ENCODE data around the gene ZNF682. TPM values are rescaled to one million over a fixed set of nuclear protein-coding genes. Genes with fewer than 3 reads are reported as not detected.
"Not testable (repeated sequence)": the region's sequence is repeated elsewhere in the genome, so short reads cannot be mapped to it uniquely, and the experiment has no call there.

Gene ZNF682
- total and polyA plus RNA-seq, 2 of the 8 experiments (the other 6 are each of a cell fraction or from before 2014, with no cell fraction given): 4.3 to 27.5 TPM

GRCh38 chr19:19959151-19959799 lies 80.0 kb downstream of the ZNF682 start:
- FAIRE-seq; H3K56ac ChIP-seq (replicated peaks; ENCODE audit: insufficient read length, low read depth, low read length); H4K5ac ChIP-seq (ENCODE audit: insufficient read length, low read depth, low read length); H3K27me3 ChIP-seq (replicated peaks in 1 of 4; ENCODE audit: control insufficient read depth in 3 of 4, extremely low read depth in 1 of 4, insufficient read depth in 3 of 4, low read length in 3 of 4); H3K4me2 ChIP-seq (ENCODE audit: insufficient read depth in 1 of 2, low read depth in 2 of 2, low read length in 2 of 2); H4K20me1 ChIP-seq (replicated peaks in 1 of 2; ENCODE audit: control insufficient read depth in 1 of 2, insufficient read depth in 2 of 2, low read length in 2 of 2); H3K9ac ChIP-seq (replicated peaks in 1 of 4; ENCODE audit: extremely low read depth in 1 of 4, low read depth in 3 of 4, low read length in 3 of 4); H3K4me3 ChIP-seq (ENCODE audit: extremely low read depth in 1 of 4, insufficient read depth in 2 of 4, low read depth in 3 of 4, low read length in 4 of 4); H3K79me1 ChIP-seq (ENCODE audit: low read depth, low read length); H2BK12ac ChIP-seq (ENCODE audit: low read depth, low read length); H4K91ac ChIP-seq (replicated peaks; ENCODE audit: insufficient read length, low read length); H3K4me1 ChIP-seq (replicated peaks in 1 of 4; ENCODE audit: control insufficient read depth in 3 of 4, insufficient read depth in 4 of 4, low read length in 3 of 4); H4K8ac ChIP-seq (ENCODE audit: extremely low read depth, insufficient read depth, low read length); H3K14ac ChIP-seq (ENCODE audit: insufficient read length); H3K79me2 ChIP-seq (ENCODE audit: control insufficient read depth in 1 of 2, insufficient read depth in 2 of 2, low read length in 2 of 2); H2AFZ ChIP-seq (ENCODE audit: low read length); H3K23ac ChIP-seq (ENCODE audit: insufficient read length); H3K27ac ChIP-seq (ENCODE audit: low read depth, low read length); H3K36me3 ChIP-seq (ENCODE audit: control insufficient read depth in 2 of 4, insufficient read depth in 4 of 4, low read length in 3 of 4); H2AK5ac ChIP-seq (ENCODE audit: low read depth, low read length); H3K9me3 ChIP-seq (ENCODE audit: insufficient read depth in 2 of 2, low read depth in 1 of 2, low read length in 1 of 2); H2BK5ac ChIP-seq (ENCODE audit: low read depth, low read length); H2BK120ac ChIP-seq (replicated peaks; ENCODE audit: low read depth, low read length); H3K4ac ChIP-seq (replicated peaks; ENCODE audit: insufficient read length, low read depth, low read length); H3K23me2 ChIP-seq (ENCODE audit: low read depth, low read length); H3K18ac ChIP-seq (ENCODE audit: extremely low read depth, low read length); H2BK20ac ChIP-seq (ENCODE audit: low read length); H2BK15ac ChIP-seq (ENCODE audit: low read length): not testable (repeated sequence)
- WGBS, 2 experiments (ENCODE audit: extremely low coverage in 1 of 2, insufficient coverage in 1 of 2, insufficient read length in 1 of 2, insufficient replicate concordance in 2 of 2, low coverage in 1 of 2, low lambda C conversion rate in 2 of 2, missing lambda C conversion rate in 1 of 2): 22% methylated on average over 9 of the region's 9 CpGs; no CpG with 5 or more reads in 1 of the 2 experiments
- ChIA-PET POLR2A (ENCODE audit: partially characterized antibody) (interaction anchor here (0.9 to 1.2 kb wide), 2 partner anchors 59 to 94 kb away, joined by 4 read pairs; partner anchors contain the start of genes ZNF253 and ZNF93), CTCF (ENCODE audit: partially characterized antibody) (interaction anchor here (0.7 to 2.1 kb wide), 10 partner anchors 10 to 244 kb away, joined by 3 to 6 read pairs (median 4); no protein-coding TSS in a partner anchor)
- TF ChIP-seq RAD21 (IDR thresholded peaks at IDR 0.05 in 1 of 2, conservative IDR thresholded peaks at IDR 0.05 in 1 of 2; ENCODE audit: low read depth in 2 of 2, low read length in 2 of 2): peak; percentile 70 to 71
- peak; percentile 52 to 58 (median 56) for TF ChIP-seq CTCF (IDR thresholded peaks at IDR 0.05; ENCODE audit: control extremely low read depth in 1 of 3, insufficient read depth in 1 of 3, low read depth in 1 of 3, low read length in 3 of 3)
- peak; percentile 41 to 85 for DNase-seq (ENCODE audit: low read depth in 1 of 2, low spot score in 2 of 2)
